ENCODE measurements around the gene EGLN3.
"Not testable (repeated sequence)": the region's sequence is repeated elsewhere in the genome, so short reads cannot be mapped to it uniquely, and the experiment has no call there.

Gene EGLN3

DNA sequence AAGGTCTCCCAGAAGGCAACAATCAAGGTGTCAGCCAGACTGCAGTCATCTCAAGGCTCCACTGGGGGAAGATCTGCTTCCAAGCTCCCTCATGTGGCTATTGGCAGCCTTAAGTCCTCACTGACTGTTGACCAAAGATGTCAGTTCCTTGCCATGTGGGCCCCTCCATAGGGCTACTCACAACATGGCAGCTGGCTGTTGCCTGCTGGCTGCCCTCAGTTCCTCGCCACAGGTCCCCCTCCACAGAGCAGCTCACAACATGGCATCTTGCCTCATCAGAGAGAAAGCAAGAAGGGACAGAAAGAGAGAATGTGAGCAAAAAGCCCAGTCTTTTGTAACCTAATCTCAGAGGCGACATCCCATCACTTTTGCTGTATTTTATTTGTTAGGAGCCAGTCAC lies 34.4 kb upstream of the EGLN3 start:
- Histone ChIP-seq H3K27me3 (no peaks in the 10 kb centered on the region), H3K4me3 (no peak overlapping the region), H3K27ac (no peak overlapping the region), H3K36me3 (no peaks in the 10 kb centered on the region), H3K9me3 (no peaks in the 10 kb centered on the region), H3K4me1 (peaks cover 0 to 31% (median 4%) of the 10 kb centered on the region in 4 donors)
- DNase-seq = no peak
- intact Hi-C loops (cut with DNase I; ENCODE audit: low total_unique reads) = no loop called here
- TF ChIP-seq, protein P1, sequence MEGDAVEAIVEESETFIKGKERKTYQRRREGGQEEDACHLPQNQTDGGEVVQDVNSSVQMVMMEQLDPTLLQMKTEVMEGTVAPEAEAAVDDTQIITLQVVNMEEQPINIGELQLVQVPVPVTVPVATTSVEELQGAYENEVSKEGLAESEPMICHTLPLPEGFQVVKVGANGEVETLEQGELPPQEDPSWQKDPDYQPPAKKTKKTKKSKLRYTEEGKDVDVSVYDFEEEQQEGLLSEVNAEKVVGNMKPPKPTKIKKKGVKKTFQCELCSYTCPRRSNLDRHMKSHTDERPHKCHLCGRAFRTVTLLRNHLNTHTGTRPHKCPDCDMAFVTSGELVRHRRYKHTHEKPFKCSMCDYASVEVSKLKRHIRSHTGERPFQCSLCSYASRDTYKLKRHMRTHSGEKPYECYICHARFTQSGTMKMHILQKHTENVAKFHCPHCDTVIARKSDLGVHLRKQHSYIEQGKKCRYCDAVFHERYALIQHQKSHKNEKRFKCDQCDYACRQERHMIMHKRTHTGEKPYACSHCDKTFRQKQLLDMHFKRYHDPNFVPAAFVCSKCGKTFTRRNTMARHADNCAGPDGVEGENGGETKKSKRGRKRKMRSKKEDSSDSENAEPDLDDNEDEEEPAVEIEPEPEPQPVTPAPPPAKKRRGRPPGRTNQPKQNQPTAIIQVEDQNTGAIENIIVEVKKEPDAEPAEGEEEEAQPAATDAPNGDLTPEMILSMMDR (IDR thresholded peaks at IDR 0.05) = no peak

DNA sequence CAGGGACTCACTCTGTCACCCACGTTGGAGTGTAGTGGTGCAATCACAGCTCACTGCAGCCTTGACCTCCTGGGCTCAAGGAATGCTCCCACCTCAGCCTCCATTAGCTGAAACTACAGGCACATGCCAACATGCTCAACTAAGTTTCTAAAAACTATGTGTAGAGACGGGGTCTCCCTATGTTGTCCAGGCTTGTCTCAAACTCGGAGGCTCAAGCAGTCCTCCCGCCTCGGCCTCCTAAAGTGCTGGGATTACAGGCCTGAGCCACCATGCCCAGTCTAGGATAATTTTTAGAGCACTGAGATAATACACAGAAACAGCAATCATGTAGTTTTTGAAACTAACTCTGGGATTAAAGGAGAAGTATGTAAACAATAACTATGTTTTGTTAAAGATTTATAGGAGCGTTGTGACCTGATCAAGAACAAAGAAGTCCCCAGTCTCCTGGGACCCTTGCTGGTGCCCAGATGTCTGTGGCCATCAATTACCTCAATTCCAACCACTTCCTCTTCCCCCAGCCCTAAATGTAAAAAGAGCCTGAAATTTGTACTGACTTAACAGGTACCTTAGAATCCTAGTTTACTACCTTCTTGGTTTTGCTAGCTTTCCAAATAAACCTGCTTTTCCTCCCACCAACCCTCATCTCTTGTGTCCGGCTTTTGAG lies 28.9 kb upstream of the EGLN3 start:
- TF ChIP-seq, protein P1 (IDR thresholded peaks at IDR 0.05) = no peak
- Histone ChIP-seq H3K4me1 (no peaks in the 10 kb centered on the region), H3K27me3 (no peaks in the 10 kb centered on the region), H3K9me3 (no peaks in the 10 kb centered on the region), H3K4me3 (no peak overlapping the region), H3K36me3 (no peaks in the 10 kb centered on the region), H3K27ac (no peak overlapping the region)
- intact Hi-C loops (cut with DNase I; ENCODE audit: low total_unique reads) = no loop called here
- DNase-seq = no peak

DNA sequence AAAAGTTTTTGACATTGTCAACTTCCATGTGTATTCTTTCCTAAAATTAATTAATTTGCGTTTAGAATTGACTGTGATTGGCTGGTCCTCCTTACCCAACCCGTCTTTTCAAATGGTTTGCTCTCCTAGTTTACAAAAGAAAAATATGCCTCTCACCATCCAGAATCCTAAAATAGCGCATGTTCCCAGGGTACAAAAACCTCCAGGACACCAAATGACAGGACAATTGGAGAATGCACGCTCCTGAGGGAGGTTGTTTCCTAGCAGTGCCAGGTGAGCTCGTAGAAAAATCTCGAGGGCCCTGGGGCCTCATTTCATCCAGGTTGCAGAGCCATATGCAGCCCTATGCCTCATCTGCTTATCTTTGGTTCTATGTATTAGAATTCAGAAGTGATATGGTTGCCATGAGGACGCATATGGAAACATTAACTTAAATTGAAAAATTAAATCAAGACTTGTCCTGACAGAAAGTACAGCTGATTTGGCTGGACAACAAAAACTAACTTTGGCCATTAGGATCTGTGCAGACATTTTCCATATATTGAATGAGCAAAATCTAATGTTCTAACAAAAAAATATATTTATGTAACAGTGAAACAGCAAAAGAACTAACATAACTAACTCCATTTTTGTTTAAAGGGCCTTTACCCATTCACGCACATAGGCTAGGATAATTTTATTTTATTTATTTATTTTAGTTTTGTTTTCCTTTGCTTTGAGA lies 28.2 kb upstream of the EGLN3 start:
- Histone ChIP-seq H3K36me3 (no peaks in the 10 kb centered on the region), H3K9me3 (no peaks in the 10 kb centered on the region), H3K4me1 (no peaks in the 10 kb centered on the region), H3K27ac (no peak overlapping the region), H3K27me3 (no peaks in the 10 kb centered on the region), H3K4me3 (no peak overlapping the region)
- intact Hi-C loops (cut with DNase I; ENCODE audit: low total_unique reads) = no loop called here
- TF ChIP-seq, protein P1 (IDR thresholded peaks at IDR 0.05) = no peak
- DNase-seq = no peak

DNA sequence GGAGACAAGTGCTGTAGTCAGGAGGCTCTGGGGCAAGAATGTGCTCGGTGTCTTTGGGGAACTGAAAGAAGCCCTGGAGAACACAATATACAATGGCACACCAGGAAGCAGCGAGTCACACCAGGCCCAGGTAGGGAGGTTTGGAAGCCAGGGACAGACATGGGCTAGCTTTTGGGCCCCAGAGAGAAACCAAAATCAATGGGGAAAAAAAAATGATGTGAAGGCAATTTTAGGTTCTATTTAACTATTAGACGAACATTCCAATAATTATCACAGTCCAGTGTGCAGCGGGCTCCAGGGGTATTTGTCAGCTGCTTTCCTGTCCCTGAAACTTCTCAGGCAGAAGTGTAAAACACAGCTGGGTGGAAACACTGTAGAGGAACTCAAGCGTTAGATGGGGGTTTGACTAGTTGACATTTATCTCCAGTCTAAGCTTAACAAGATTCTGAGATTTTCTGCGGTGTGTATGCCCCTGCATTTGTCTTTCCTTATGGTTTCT lies 21.8 kb upstream of the EGLN3 start:
- Histone ChIP-seq H3K27me3 (no peaks in the 10 kb centered on the region), H3K36me3 (no peaks in the 10 kb centered on the region), H3K4me1 (no peaks in the 10 kb centered on the region), H3K9me3 (peaks cover 0 to 9% (median 0%) of the 10 kb centered on the region in 3 donors), H3K27ac (no peak overlapping the region), H3K4me3 (no peak overlapping the region)
- no peak for DNase-seq
- intact Hi-C loops (cut with DNase I; ENCODE audit: low total_unique reads) = no loop called here
- TF ChIP-seq, protein P1 (IDR thresholded peaks at IDR 0.05) = no peak

DNA sequence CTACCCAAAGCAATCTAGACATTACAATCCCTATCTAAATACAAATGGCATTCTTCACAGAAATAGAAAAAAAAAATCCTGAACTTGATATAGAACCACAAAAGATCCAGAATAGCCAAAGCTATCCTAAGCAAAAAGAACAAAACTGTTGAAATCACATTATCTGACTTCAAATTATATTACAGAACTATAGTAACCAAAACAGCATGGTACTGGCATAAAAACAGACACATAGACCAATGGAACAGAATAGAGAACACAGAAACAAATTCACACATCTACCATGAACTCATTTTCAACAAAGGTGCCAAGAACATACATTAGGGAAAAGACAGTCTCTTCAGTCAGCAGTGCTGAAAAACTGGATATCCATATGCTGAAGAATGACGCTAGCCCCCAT lies 19.0 kb upstream of the EGLN3 start:
- H3K27ac ChIP-seq; H3K4me3 ChIP-seq; H3K9me3 ChIP-seq; H3K27me3 ChIP-seq; H3K36me3 ChIP-seq; H3K4me1 ChIP-seq; DNase-seq; intact Hi-C loops (cut with DNase I; ENCODE audit: low total_unique reads): not testable (repeated sequence)

DNA sequence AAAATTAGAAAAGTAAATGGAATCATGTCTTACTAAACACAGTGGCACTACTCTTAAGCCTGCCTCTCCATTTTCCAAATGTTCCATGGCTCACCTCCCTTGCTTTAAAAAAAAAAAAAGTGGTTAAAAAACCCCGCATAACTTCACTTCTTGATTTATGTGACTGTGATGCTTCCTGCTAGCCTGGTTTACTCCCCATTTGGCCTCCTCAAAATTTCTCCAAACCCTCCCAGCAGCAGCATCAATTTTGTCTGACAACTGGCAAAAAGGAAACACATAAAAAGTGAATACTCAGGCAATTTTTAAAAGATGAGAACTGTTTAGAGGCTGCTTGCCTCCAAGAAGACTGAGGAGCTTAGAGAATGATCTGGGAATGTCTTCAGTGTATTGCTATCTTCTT lies 17.8 kb upstream of the EGLN3 start:
- Histone ChIP-seq H3K36me3 (no peaks in the 10 kb centered on the region), H3K4me1 (no peaks in the 10 kb centered on the region), H3K4me3 (no peak overlapping the region), H3K9me3 (peaks cover 0 to 9% (median 0%) of the 10 kb centered on the region in 3 donors), H3K27me3 (no peaks in the 10 kb centered on the region), H3K27ac (no peak overlapping the region)
- TF ChIP-seq, protein P1 (IDR thresholded peaks at IDR 0.05) = no peak
- no peak for DNase-seq
- intact Hi-C loops (cut with DNase I; ENCODE audit: low total_unique reads) = no loop called here

All from tibial artery (tissue), 4 donors.